SU-DHL-6 (cell line): ENCODE measurements around the gene TEKT1.

Source experiments
- CTCF ChIP-seq: fragments of 200-600 bp; sonication (generic); IDR thresholded peaks from one replicate; pipeline ENCODE4 v1.5.1; 2017; ENCODE audit warnings: antibody characterized with exemption, mild to moderate bottlenecking, low read length, moderate library complexity; ENCODE audit not compliant: insufficient read depth, poor library complexity, severe bottlenecking
- EZH2phosphoT487 ChIP-seq: fragments of 200-600 bp; sonication (generic), shearing (Covaris generic); conservative IDR thresholded peaks from 2 replicates; pipeline ENCODE4 v1.6.1; 2018; ENCODE audit warnings: mild to moderate bottlenecking, antibody characterized with exemption, low read length, moderate library complexity, mixed read lengths

DNA sequence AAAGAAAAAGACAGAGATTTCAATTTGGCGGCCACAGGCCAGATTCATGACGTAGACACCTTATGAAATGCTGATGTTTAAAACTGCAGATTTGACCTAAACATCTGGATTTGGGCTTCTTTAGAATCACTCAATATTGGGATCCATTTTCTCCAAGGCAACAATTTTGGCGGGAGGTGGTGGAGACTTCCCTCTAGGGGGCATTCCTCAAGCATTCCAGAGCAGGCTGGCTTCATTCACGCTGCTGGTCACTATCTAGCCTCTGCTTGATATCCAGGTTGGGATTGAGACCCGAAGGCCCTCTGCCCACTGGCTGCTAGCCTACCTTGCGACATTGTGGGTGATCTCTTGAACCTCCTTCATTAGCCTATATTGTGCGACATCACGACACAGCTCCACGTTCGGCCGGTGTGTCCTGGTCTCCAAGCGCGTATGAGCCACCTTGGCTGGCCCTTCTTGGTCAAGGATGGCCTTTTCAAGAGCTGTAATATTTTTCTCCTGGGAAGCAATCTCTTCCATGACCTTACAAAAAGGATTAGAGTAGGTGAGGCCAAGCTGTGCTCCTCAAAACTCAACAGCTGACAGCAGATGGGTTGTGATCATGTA, 31.0 kb downstream of the TEKT1 start:
- TF ChIP-seq CTCF (no peak), EZH2phosphoT487 (no peak)
